Stomach (tissue), 9 donors: ENCODE results near the gene RGL2. TPM values are rescaled to one million over a fixed set of nuclear protein-coding genes. Genes with fewer than 3 reads are reported as not detected.

Source experiments
- DNase-seq, 2 donors: peaks; one replicate each; pipeline versions ENCODE4 v3.0.0 to v3.0.0-alpha.2; 2013 to 2019
- H3K27ac ChIP-seq, 5 donors: fragments of 200-600 bp in 4 of 5; sonication (generic) in 4 of 5; one replicate each; pipeline ENCODE4 v1.5.1; 2013 to 2019; ENCODE audit warnings: mild to moderate bottlenecking in 1 of 5, moderate library complexity in 1 of 5
- H3K27me3 ChIP-seq, 3 donors: fragments of 200-600 bp; sonication (generic); one replicate each; pipeline ENCODE4 v1.5.1; 2017 to 2019; ENCODE audit warnings: mixed run types in 1 of 3
- H3K36me3 ChIP-seq, 4 donors: fragments of 200-600 bp; sonication (generic); 1 replicate in 3 of 4; 2 replicates in 1 of 4; pipeline ENCODE4 v1.5.1; 2016 to 2019
- H3K4me1 ChIP-seq, 4 donors: fragments of 200-600 bp; sonication (generic); one replicate each; pipeline ENCODE4 v1.5.1; 2016 to 2019
- H3K4me3 ChIP-seq, 4 donors: fragments of 200-600 bp; sonication (generic) in 3 of 4; one replicate each; pipeline ENCODE4 v1.5.1; 2016 to 2019; ENCODE audit warnings: mild to moderate bottlenecking in 1 of 4
- H3K9me3 ChIP-seq, 4 donors: fragments of 200-600 bp; sonication (generic); one replicate each; pipeline ENCODE4 v1.5.1; 2016 to 2019
- CTCF ChIP-seq, 7 experiments: fragments of 450-650 bp in 4 of 7; fragments of 200-600 bp in 3 of 7; sonication (generic) in 3 of 7; IDR thresholded peaks; one replicate each; pipeline ENCODE4 v1.5.1; 2016 to 2019; ENCODE audit warnings: antibody characterized with exemption in 7 of 7, control low read depth in 2 of 7, mild to moderate bottlenecking in 1 of 7
- EP300 ChIP-seq: sonication (generic); formaldehyde crosslinking; IDR thresholded peaks from one replicate; pipeline ENCODE4 v1.6.1; 2017; ENCODE audit warnings: antibody characterized with exemption
- POLR2A ChIP-seq, 4 donors: fragments of 450-650 bp; IDR thresholded peaks; one replicate each; pipeline ENCODE4 v1.6.1; 2016; ENCODE audit warnings: antibody characterized with exemption in 4 of 4, control low read depth in 2 of 4, mild to moderate bottlenecking in 1 of 4, moderate library complexity in 1 of 4
- POLR2AphosphoS5 ChIP-seq, 3 donors: sonication (generic); formaldehyde crosslinking; IDR thresholded peaks; one replicate each; pipeline ENCODE4 v1.6.1; 2016; ENCODE audit warnings: antibody characterized with exemption in 3 of 3
- WGBS, 5 donors: extraction: QIAGEN DNeasy Blood & Tissue Kit in 3 of 5; methylation state at CpG; one replicate each; pipeline versions ENCODE4 v1.1.5 to v1.1.7; 2013 to 2018; 5-methylcytosine and 5-hydroxymethylcytosine counted together
- intact Hi-C: fragments of 100-400 bp; cut with DNase I; formaldehyde crosslinking; loops from one replicate; pipeline ENCODE4 v1.15.1; 2023; ENCODE audit warnings: low total_unique reads
- polyA plus RNA-seq, 3 donors: library from polyadenylated mRNA; stranded (reverse); fragments of 200-250 nt; gene quantifications; one replicate each; pipeline ENCODE4 v1.2.3, GENCODE V29; 2013
- total RNA-seq, 5 donors: library from RNA; depleted of rRNA; stranded (reverse); fragments of >200 nt; gene quantifications; one replicate each; pipeline versions ENCODE4 v1.1.0 to v1.2.3, GENCODE V29; 2014 to 2016
- donor health status: healthy with polysubstance abuse.
- donor health status: Bipolar disorder and iron deficiency.
- donor health status: healthy.

Gene RGL2
- total and polyA plus RNA-seq, 8 donors, result 10.4 to 112 (median 48.5) TPM

DNA sequence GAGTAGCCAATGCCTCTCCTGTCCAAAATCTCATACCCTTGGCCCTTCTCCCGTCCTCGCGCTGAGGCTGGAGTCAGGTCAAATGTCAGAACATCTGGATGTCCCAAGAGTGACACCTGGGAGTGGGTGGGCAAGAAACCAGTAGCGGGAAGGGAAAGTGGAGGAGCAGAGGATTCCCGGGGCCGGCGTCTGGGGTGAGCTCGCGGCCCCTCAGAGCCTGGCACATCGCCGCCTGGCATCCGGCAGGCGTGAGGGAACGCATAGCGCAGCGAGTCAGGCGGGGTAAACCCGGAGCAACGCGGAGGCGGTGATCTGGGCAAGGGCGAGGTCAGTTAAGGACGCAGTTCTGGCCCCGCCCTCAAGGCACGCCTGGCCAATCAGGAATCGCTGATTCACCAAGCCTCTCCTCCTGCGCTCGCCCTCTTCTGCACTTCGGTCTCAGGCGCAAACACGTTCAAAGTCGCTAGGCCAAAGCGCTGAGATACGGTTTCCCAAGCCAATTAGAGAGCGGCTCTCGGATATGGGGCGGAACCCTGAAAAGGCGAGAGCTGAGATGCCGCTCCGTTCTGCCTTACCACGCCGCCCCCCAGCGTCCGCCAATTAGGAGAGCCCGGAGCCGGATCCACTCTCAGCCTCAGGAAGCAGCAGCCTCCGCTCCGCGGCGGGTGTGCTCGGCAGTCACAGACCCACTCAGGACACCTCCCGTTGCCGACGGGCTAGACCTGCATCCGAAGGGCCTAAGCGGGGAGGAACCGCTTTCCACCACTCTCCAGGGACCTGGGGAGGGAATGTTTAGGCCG is 49.6 kb downstream of the RGL2 start:
- TF ChIP-seq POLR2A (IDR thresholded peaks at IDR 0.05), result peak in 2 of 4 donors; percentile 16 to 90
- TF ChIP-seq CTCF (IDR thresholded peaks at IDR 0.05), result no peak
- no peak for TF ChIP-seq EP300
- peak; percentile 55 to 90 (median 89) for TF ChIP-seq POLR2AphosphoS5 (IDR thresholded peaks at IDR 0.05)
- Histone ChIP-seq H3K27me3 (no peaks in the 10 kb centered on the region), H3K36me3 (peaks cover 0 to 17% (median 16%) of the 10 kb centered on the region in 4 donors), H3K4me3 (peak overlapping the region; percentile 45 to 61 (median 52)), H3K27ac (peak overlapping the region; percentile 90 to 97 (median 95)), H3K4me1 (peaks cover 22 to 40% (median 28%) of the 10 kb centered on the region in 4 donors), H3K9me3 (no peaks in the 10 kb centered on the region)
- 0% methylated on average over 26 to 58 of the region's 58 CpGs for WGBS, 5 donors
- intact Hi-C loops, result loop anchor here (5.0 to 10.0 kb wide), 2 partner anchors 87 to 244 kb away; partner anchors contain the start of gene HLA-DOA
- peak; percentile 98 to 99 for DNase-seq

DNA sequence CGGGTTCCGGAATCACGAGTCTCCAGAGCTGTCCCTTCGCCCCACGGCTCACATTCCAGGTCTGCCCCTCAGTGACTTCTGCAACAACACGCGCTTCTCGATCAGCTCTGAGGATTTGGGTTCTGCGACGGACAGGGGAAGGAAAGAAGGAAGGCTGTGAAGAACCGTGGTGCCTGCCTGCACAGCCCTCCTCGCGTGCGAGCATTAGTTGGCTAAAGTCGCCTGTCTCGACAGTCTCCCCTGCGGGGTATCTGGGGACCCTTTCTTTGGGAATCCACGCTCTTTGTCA is 50.2 kb downstream of the RGL2 start:
- no peaks in the 10 kb centered on the region for H3K27me3 ChIP-seq
- H3K4me1 ChIP-seq, result peaks cover 22 to 40% (median 28%) of the 10 kb centered on the region in 4 donors
- 1% methylated on average over 18 of the region's 18 CpGs for WGBS, 5 donors
- no peak for TF ChIP-seq EP300
- TF ChIP-seq CTCF (IDR thresholded peaks at IDR 0.05), result peak in 1 of 7 experiments; percentile 51
- H3K9me3 ChIP-seq, result no peaks in the 10 kb centered on the region
- peaks cover 0 to 17% (median 16%) of the 10 kb centered on the region in 4 donors for H3K36me3 ChIP-seq
- peak in 1 of 2 donors; percentile 26 for DNase-seq
- intact Hi-C loops, result loop anchor here (5.0 to 10.0 kb wide), 2 partner anchors 86 to 244 kb away; partner anchors contain the start of gene HLA-DOA
- H3K27ac ChIP-seq, result peak overlapping the region; percentile 46 to 97 (median 95)
- H3K4me3 ChIP-seq, result peak overlapping the region; percentile 45 to 61 (median 52)

DNA sequence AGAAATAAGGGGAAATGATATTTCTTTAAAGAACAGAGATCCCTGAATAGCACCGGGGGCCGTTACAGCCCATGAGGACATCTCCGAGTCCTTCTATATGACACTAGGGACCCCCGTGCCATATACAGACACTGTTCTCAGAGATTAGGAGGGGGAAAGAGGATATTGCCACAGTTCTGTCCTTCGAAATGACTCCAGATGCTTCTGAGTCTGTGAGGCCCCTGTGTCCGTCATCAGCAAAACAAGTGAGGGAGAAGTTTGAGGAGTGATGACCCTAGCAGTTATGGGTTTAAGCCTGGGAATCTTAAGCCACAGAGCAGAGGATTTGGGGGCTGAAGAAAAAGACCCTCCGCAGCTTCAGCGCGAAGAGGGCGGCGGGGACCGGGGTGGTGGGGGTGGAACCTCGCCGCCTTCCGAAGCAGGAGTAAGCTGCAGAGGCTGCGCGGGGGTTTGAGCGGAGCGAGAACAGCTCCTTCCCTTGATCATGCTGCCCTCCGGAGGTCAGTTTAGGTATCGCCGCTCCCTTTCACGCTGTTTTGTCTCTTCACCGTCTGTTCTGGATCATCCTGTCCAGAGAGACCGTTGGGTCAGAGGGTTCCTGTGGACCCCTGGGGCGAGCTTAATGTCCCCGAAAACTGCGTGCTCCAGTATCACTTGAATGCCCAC is 50.6 kb downstream of the RGL2 start:
- WGBS, 5 donors, result 2 to 10% (median 3%) methylated on average over 12 to 28 of the region's 28 CpGs
- no peaks in the 10 kb centered on the region for H3K27me3 ChIP-seq
- H3K36me3 ChIP-seq, result peaks cover 0 to 17% (median 16%) of the 10 kb centered on the region in 4 donors
- peak; percentile 92 to 94 for DNase-seq
- no peaks in the 10 kb centered on the region for H3K9me3 ChIP-seq
- peak overlapping the region; percentile 45 to 61 (median 52) for H3K4me3 ChIP-seq
- peak in 2 of 3 donors; percentile 13 to 67 for TF ChIP-seq POLR2AphosphoS5 (IDR thresholded peaks at IDR 0.05)
- TF ChIP-seq CTCF (IDR thresholded peaks at IDR 0.05), result peak in 5 of 7 experiments; percentile 96 to 97 (median 97)
- no peak for TF ChIP-seq POLR2A (IDR thresholded peaks at IDR 0.05)
- TF ChIP-seq EP300, result no peak
- peaks cover 22 to 40% (median 28%) of the 10 kb centered on the region in 4 donors for H3K4me1 ChIP-seq
- intact Hi-C loops, result loop anchor here (5.0 to 10.0 kb wide), 2 partner anchors 86 to 243 kb away; partner anchors contain the start of gene HLA-DOA
- peak overlapping the region; percentile 46 to 97 (median 95) for H3K27ac ChIP-seq

DNA sequence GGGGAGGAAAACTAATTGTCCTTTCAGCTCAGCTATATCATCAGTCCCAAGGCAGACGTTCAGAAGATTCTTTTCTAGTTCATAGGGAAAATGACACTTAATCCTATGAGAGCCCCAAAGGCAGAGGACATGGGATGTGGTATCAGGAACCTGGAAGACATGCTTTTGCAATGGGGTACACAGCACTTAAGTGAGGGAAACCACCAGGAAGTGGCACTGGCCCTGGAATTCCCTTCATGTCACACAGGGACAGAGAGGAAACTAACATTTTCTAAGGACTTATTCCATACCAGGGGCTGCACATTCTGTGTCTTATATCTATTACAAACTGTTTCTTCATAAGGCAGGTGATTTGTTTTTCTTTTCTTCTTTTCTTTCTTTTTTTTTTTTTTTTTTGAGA is 55.3 kb downstream of the RGL2 start:
- Histone ChIP-seq H3K36me3 (no peaks in the 10 kb centered on the region), H3K27ac (no peak overlapping the region), H3K27me3 (peaks cover 0 to 19% (median 0%) of the 10 kb centered on the region in 3 donors), H3K4me3 (no peak overlapping the region), H3K9me3 (no peaks in the 10 kb centered on the region), H3K4me1 (peaks cover 5 to 12% (median 8%) of the 10 kb centered on the region in 4 donors)
- intact Hi-C loops, result loop anchor here (10.0 kb wide), 1 partner anchor 239 kb away; the partner anchor contains the start of gene HLA-DOA
- no peak for DNase-seq
- WGBS, 5 donors, result 33 to 53% (median 39%) methylated on average over 1 of the region's 1 CpG
- TF ChIP-seq EP300, result no peak
- TF ChIP-seq POLR2AphosphoS5 (IDR thresholded peaks at IDR 0.05), result no peak
- no peak for TF ChIP-seq POLR2A (IDR thresholded peaks at IDR 0.05)
- no peak for TF ChIP-seq CTCF (IDR thresholded peaks at IDR 0.05)
